ENCODE data around the gene ANKRD31.

ANKRD31 gene

GRCh38 chr5:75028090-75028489 is 208.6 kb downstream of the ANKRD31 start:
- no peak for DNase-seq

GRCh38 chr5:75023368-75024159 is 213.1 kb downstream of the ANKRD31 start:
- no peak for DNase-seq

GRCh38 chr5:75021800-75022199 is 214.9 kb downstream of the ANKRD31 start:
- DNase-seq: no peak

GRCh38 chr5:75021219-75021618 is 215.5 kb downstream of the ANKRD31 start:
- DNase-seq: no peak

GRCh38 chr5:75020016-75020656 is 216.5 kb downstream of the ANKRD31 start:
- DNase-seq: no peak

- DNase-seq: no peak
Observed at GRCh38 chr5:75018805-75019587, 217.7 kb downstream of the ANKRD31 start.

All from stimulated activated CD4-positive, alpha-beta T cell treated with anti-CD3 and anti-CD28 coated beads, Interleukin-2, amount 100 ng/mL, for 48 hours (primary cell).